H1 (cell line): Measurements from ENCODE around the gene SNX17. TPM values are rescaled to one million over a fixed set of nuclear protein-coding genes. Genes with fewer than 3 reads are reported as not detected.

ENCODE experiments used
- CHD1 ChIP-seq: IDR thresholded peaks from 2 replicates; pipeline ENCODE4 v1.6.1; 2012; ENCODE audit warnings: low read depth, low read length, improper control_type of control experiment
- CHD7 ChIP-seq: fragments of 300-600 bp; sonication (generic); IDR thresholded peaks from 2 replicates; pipeline ENCODE4 v1.7.1; 2012; ENCODE audit warnings: low read length, moderate library complexity, mild to moderate bottlenecking, inconsistent platforms; ENCODE audit not compliant: insufficient replicate concordance
- EGR1 ChIP-seq: IDR thresholded peaks from 2 replicates; pipeline ENCODE4 v1.6.1; 2011; ENCODE audit warnings: low read depth, low read length, borderline replicate concordance
- KDM4A ChIP-seq: IDR thresholded peaks from one replicate; pipeline ENCODE4 v1.7.1; 2012; ENCODE audit warnings: low read depth, mild to moderate bottlenecking, moderate library complexity, low read length, inconsistent platforms; ENCODE audit not compliant: severe bottlenecking
- KDM5A ChIP-seq: fragments of 200-600 bp; IDR thresholded peaks from 2 replicates; pipeline ENCODE4 v1.7.1; 2012; ENCODE audit warnings: mild to moderate bottlenecking, low read length, inconsistent platforms, mixed read lengths
- NRF1 ChIP-seq: IDR thresholded peaks from 2 replicates; pipeline ENCODE4 v1.6.1; 2011; ENCODE audit warnings: mild to moderate bottlenecking, low read depth, low read length, improper control_type of control experiment
- RAD21 ChIP-seq, 2 experiments: IDR thresholded peaks in 1 of 2; conservative IDR thresholded peaks in 1 of 2; 2 replicates each; pipeline ENCODE4 v1.6.1; 2011; ENCODE audit warnings: low read depth in 2 of 2, low read length in 2 of 2, improper control_type of control experiment in 1 of 2, inconsistent platforms in 1 of 2, mild to moderate bottlenecking in 1 of 2, moderate library complexity in 1 of 2
- SAP30 ChIP-seq: fragments of 300-600 bp; sonication (generic); IDR thresholded peaks from 2 replicates; pipeline ENCODE4 v1.7.1; 2012; ENCODE audit warnings: low read length, moderate library complexity, mild to moderate bottlenecking, inconsistent platforms; ENCODE audit not compliant: insufficient read depth, insufficient replicate concordance
- SP1 ChIP-seq: IDR thresholded peaks from 2 replicates; pipeline ENCODE4 v1.6.1; 2011; ENCODE audit warnings: low read depth, low read length
- TBP ChIP-seq: IDR thresholded peaks from 2 replicates; pipeline ENCODE4 v1.6.1; 2011; ENCODE audit warnings: low read depth, low read length, improper control_type of control experiment
- polyA plus RNA-seq, 7 experiments: library from polyadenylated mRNA; depleted of rRNA in 3 of 7; stranded (reverse) in 5 of 7; unstranded in 2 of 7; fragments of >200 nt in 5 of 7; fragments of 200-250 nt in 2 of 7; gene quantifications; 1 replicate in 5 of 7; 2 replicates in 1 of 7; 4 replicates in 1 of 7; pipeline versions ENCODE4 v1.2.1 to v1.2.3, GENCODE V29; 2011 to 2013; ENCODE audit warnings: missing spikeins in 2 of 7, mixed read lengths in 2 of 7
- total RNA-seq: library from RNA; stranded (reverse); fragmentation: NEBNext Ultra II Directional; extraction: Animal tissue kit (Norgen Biotek cat#: 25700); gene quantifications from 2 replicates; pipeline ENCODE4 v1.2.1, GENCODE V29; 2021

The SNX17 gene
- total and polyA plus RNA-seq, 2 of the 8 experiments (the other 6 are each of a cell fraction or from before 2014, with no cell fraction given) = 54.9 to 66.2 TPM

DNA sequence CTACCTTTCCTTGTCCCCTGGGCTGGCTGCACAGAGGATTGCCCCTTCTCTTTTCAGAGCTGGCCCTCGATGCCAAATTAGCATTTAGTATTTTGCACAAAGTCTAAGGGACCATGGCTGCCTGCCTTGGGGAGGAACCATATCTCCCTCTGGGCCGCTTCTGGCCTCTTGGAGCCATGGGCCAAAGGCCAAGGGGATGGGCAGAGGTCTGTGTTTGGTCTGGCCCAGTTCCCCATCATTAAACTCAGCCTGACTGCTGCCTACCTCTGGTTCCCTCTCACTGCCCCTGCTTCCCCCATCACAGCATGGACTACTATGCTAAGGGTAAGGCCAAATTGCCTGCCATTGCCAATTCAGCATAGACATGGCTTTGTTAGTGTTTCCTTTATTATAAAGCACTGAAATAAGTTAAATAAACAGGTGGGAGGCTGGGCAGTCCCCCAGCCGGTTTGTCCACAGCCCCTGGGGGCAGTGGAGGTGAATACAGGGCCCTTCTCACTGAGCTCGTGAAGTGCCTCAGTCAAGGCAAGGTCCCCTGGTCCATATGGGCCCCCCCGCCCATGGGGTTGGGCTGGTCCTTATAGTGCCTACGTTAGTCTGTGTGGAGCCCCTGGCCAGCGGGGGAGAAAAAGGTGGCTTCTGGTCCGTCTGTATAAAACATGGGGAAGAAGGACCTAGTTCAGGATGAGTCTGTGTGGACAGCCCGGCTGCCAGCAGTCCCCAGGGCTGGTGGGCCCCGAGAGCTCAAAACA is 6.6 kb downstream of the SNX17 start (continued):
- TF ChIP-seq CHD7 (no peak), NRF1 (no peak), CHD1 (no peak), SAP30 (no peak), SP1 (no peak), EGR1 (no peak), KDM4A (no peak), TBP (no peak), RAD21 (IDR thresholded peaks at IDR 0.05 in 1 of 2, conservative IDR thresholded peaks at IDR 0.05 in 1 of 2; ENCODE audit: low read depth in 2 of 2, low read length in 2 of 2) (no peak), KDM5A (no peak)
